Fibroblast of pulmonary artery (primary cell): ENCODE data around the gene XYLT1.

Experiments
- DNase-seq: peaks from one replicate; pipeline ENCODE4 v3.0.0-alpha.2; 2010; ENCODE audit warnings: low read depth
- H3K4me3 ChIP-seq: replicated peaks from 2 replicates; pipeline ENCODE4 v1.5.1; 2011; ENCODE audit warnings: low read depth, mild to moderate bottlenecking, control low read depth, low read length, moderate library complexity
- CTCF ChIP-seq: IDR thresholded peaks from 2 replicates; pipeline ENCODE4 v1.5.1; 2011; ENCODE audit warnings: mild to moderate bottlenecking, control low read depth, low read length, inconsistent platforms; ENCODE audit errors: missing control alignments

XYLT1 gene

GRCh38 chr16:17324451-17324850 lies 146.3 kb downstream of the XYLT1 start:
- TF ChIP-seq CTCF: no peak
- no peak overlapping the region for H3K4me3 ChIP-seq
- no peak for DNase-seq

- TF ChIP-seq CTCF: no peak
- no peak overlapping the region for H3K4me3 ChIP-seq
- no peak for DNase-seq
These were observed 147.6 kb downstream of the XYLT1 start for GRCh38 chr16:17323171-17323570.

GRCh38 chr16:17321824-17322223 lies 148.9 kb downstream of the XYLT1 start:
- DNase-seq: peak; percentile 14
- no peak for TF ChIP-seq CTCF
- no peak overlapping the region for H3K4me3 ChIP-seq

GRCh38 chr16:17320009-17320408 lies 150.8 kb downstream of the XYLT1 start:
- TF ChIP-seq CTCF: no peak
- no peak for DNase-seq
- H3K4me3 ChIP-seq: no peak overlapping the region

GRCh38 chr16:17318238-17318637 lies 152.5 kb downstream of the XYLT1 start:
- no peak overlapping the region for H3K4me3 ChIP-seq
- peak; percentile 12 for DNase-seq
- no peak for TF ChIP-seq CTCF

GRCh38 chr16:17316005-17316404 lies 154.8 kb downstream of the XYLT1 start:
- TF ChIP-seq CTCF: no peak
- H3K4me3 ChIP-seq: no peak overlapping the region
- no peak for DNase-seq

GRCh38 chr16:17313793-17314547 lies 156.8 kb downstream of the XYLT1 start:
- no peak overlapping the region for H3K4me3 ChIP-seq
- no peak for TF ChIP-seq CTCF
- DNase-seq: no peak
